GM18520 (cell line): ENCODE data around the gene TPRKB.
"Not testable (repeated sequence)": the region's sequence is repeated elsewhere in the genome, so short reads cannot be mapped to it uniquely, and the experiment has no call there.

ENCODE experiments used
- ATAC-seq: cut with Tn5 transposase; IDR thresholded peaks from one replicate; pipeline ENCODE4 v1.9.1; 2021; ENCODE audit not compliant: unreplicated experiment

TPRKB gene

GRCh38 chr2:73700661-73701447 lies 36.3 kb downstream of the TPRKB start:
- no peak for ATAC-seq

- no peak for ATAC-seq
These were observed 37.0 kb downstream of the TPRKB start for GRCh38 chr2:73700131-73700611.

DNA sequence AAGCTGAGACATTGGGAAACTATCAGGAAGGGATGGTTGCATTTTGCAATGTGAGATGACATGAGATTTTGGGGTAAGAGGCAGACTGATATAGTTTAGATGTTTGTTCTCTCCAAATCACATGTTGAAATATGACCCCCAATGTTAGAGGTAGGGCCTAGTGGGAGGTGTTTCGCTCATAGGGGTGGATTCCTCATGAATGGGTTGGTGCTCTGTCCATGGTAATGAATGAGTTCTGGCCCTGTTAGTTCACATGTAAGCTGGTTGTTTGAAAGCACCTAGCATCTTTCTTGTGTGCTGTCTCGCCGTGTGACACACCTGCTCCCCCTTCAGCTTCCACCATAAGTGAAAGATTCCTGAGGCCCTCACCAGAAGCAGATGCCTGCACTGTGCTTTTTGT lies 37.7 kb downstream of the TPRKB start:
- ATAC-seq: no peak

GRCh38 chr2:73698101-73698500 lies 39.0 kb downstream of the TPRKB start:
- no peak for ATAC-seq

- ATAC-seq: no peak
These were observed 39.5 kb downstream of the TPRKB start for GRCh38 chr2:73697606-73698005.

- not testable (repeated sequence) for ATAC-seq
These were observed 40.2 kb downstream of the TPRKB start for GRCh38 chr2:73696985-73697384.

GRCh38 chr2:73696521-73696920 lies 40.6 kb downstream of the TPRKB start:
- ATAC-seq: not testable (repeated sequence)

GRCh38 chr2:73690372-73691088 lies 46.6 kb downstream of the TPRKB start:
- ATAC-seq: not testable (repeated sequence)

- ATAC-seq: not testable (repeated sequence)
These were observed 48.7 kb downstream of the TPRKB start for GRCh38 chr2:73688494-73688893.

GRCh38 chr2:73685764-73686438 lies 51.2 kb downstream of the TPRKB start:
- ATAC-seq: no peak

DNA sequence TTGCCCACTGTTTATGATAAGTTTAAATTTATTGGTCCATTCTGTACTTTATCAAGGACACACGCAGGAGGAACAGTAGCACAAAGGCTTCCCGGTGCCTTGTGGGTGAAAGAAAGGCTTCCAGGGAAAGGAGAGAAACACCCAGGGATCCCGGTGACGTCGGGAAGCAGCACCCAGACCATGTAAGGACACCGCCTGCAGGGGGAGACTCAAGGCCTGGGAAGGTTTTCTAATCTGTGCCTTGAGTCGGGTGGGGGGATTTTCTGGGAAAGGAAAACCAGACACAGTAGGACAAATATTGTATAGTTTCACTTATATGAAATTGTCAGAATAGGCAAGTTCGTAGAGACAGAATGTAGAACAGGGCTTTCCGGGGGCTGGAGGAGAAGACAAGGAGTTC lies 52.2 kb downstream of the TPRKB start:
- ATAC-seq: not testable (repeated sequence)

DNA sequence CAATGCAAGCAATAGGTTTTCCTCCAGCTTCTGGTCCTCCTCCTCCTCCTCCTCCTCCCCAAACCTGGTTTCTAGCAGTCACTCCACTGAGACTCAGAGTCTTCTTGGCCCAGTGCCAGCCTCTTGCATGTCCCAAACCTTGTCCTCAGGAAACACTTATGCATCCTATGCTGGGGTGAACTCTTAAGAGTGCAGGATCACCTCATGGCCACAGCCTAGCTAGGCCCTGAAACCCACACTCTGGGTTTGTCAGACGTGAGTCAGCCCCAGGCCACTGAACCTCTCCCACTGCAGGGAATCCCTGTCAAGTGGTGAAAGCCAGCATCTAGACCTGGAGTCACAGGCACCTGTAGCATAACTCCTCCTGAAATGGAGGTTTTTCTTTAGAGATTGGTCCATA lies 52.8 kb downstream of the TPRKB start:
- ATAC-seq: not testable (repeated sequence)

- not testable (repeated sequence) for ATAC-seq
These were observed 57.1 kb downstream of the TPRKB start for GRCh38 chr2:73679951-73680571.
